Measurements from ENCODE around the gene RALGPS1.

The RALGPS1 gene

DNA sequence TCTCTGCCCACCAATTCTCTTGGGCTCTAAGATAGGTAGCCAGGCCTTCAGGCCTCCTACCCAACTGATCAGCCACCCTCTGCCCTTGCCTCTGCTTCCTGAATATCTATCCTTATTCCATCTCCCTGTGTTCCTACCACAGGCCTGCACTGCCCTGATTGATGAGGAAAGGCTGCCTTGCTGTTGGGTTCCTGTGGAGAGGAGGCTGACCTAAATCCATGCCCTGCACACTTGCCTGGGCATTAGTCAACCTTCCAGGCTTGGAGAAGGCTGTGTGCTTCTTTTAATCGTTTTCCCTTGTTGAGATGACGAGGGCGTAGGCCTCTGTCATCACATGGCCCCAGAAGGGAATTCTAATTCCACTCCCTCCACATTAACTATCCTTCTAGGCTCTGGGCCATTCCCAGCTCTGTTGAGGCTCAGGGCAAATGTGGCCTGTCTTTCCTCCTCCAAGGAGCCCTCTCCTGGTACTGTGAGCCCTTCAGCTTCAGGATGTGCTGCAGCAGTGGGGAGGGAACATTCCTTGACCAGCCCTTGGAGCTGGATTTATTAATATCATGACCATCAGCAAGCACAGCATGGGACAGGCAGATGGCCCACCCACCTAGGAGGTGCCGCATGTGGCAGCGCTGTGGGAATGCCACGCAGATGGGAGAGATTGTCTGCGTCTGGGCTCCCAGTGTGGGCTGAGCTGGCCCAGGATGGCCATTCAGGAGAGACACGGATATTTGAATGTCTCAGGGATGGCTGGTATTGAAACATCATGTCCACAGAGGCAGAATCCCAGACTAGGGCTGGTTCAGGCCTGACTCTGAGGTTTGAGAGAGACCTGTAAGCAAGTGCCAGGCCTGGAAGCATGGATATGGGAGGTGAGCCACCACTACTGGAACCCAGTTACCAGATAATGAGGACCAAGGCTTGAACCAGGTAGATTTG is 166.9 kb downstream of the RALGPS1 start:
- DNase-seq, result no peak

DNA sequence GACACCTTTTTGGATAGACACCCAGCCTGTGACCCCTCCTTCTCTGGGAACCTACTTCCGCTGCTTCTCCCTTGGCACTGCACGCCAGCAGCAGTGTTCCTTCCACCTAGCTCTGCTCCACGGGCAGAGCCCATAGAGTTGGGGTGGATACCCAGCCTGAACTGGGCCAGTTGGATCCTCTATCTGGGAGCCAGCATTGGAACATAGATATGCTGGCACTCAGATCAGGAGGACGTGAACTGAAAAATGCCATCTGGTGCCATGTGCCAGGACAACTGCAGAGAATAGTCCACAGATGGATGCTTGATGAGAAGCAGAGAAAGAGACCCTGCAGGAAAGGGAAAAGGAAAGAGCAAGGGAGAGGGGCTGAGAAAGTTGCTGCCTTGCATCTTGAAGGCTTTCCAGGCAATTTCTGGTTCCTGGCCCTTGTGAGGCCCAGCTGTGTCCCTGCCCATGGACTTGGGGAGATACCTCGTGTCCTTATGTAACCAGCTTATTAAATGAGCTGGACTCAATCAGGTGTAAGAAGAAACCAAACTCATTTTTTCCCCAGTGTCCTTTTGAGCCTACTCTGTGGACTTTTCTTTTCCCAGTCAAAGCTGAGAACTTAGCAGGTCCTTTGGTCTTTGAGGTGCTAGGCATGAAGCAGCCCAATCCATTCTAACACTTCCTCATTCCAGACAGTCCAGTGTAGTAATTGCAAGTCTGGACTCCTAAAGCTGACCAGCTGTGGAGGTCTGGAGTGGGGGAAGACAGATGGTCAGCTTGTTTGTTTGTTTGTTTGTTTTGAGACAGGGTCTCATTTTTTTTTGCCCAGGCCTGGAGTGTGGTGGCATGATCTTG is 168.8 kb downstream of the RALGPS1 start:
- DNase-seq, result no peak

DNA sequence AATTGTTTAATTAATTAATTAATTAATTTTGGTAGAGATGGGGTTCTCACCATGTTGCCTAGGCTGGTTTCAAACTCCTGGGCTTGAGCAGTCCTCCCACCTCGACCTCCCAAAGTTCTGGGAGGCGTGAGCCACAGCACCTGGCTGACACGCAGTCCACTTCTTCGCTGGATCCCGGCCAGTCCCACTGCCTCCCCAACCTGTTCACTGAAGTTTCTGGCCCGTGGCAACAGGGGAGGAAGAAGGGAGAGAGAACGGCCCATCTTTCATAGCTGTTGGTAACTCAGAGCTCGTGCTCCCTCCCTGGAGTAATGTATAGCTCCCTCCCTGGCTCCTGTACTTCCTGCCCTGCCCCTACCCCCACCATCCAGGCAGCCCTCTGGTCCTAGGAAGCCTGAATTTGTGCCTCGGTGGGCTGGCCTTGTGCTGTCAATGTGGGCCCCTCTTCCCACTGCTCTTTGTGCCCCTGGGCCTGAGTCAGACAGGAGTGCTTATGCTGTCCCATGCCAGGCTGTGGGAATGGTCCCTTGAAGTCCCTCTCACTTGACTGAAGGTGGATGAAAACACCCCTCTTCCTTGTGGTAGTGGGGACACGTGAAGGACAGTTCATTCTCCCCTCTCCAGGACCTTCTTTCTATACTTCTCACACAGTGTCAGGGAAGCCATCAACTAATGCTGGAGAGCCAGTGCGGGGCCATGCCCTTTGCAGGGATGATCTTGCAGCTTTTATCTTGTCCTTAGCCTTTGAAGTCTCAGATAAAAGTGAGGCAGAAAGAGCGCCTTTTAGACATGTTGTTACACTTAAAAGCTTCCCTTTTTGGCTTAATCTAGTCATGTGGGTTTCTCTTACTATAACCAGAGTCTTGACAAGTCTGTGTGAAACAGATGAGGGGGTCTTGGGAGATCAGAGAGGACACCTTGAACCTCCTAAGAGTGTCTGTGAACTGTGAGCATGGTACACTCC is 169.8 kb downstream of the RALGPS1 start:
- DNase-seq, result no peak

DNA sequence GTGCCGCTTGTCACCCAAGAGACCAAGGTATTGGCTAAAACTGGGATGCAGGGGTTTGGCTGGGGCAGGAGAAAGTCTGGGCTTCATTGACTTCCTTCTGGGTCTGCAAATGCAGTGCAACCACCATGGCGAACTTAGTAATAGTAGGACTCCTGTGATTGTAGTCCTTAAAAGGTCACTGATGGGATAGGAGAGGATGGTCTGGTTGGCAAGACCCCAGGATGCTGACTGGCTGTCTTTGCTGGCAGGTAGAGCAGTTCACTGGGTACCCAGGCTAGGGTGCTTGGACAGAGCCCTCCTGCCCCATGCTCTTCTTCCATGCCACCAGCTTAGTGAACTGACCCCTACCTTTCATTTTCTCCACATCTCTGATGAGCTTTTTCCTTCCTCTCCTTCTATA is 170.6 kb downstream of the RALGPS1 start:
- no peak for DNase-seq

DNA sequence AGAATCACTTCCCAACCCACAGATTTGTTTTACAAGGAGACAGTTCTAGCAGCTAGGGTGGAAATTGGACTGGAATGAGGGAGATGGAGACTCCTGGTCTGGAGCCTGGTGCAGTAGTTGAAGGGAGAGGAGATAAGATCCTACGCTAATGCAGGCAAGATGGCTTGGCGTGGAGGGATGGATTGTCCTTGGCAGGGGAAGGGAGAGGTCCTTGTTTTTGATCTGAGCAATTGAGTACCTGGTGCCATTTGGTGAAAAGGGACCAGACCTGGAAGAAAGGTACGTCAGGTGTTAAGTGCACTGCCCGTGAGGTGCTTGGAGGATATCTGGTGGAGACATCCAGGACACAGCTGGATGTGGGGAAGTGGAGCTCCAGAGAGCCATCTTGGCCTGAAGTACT is 172.2 kb downstream of the RALGPS1 start:
- DNase-seq, result no peak

DNA sequence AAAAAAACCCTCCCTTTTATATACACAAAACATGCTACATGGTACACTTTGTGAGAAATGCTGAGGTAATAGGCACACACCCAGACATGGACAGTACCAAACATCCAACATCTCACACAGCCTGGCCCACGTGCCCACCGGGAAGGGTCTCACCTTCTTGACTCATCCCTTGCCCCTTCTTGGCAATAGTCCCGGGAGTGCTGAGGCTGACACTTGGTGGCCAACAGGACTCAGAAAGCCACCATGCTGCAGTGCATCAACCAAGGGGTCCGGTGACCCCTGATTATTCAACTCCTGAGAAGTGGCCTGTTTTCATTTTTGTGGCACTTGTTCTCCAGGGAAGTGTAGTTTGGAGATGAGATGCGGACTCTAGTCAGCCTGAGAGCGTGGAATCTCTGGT is 172.8 kb downstream of the RALGPS1 start:
- DNase-seq, result no peak

DNA sequence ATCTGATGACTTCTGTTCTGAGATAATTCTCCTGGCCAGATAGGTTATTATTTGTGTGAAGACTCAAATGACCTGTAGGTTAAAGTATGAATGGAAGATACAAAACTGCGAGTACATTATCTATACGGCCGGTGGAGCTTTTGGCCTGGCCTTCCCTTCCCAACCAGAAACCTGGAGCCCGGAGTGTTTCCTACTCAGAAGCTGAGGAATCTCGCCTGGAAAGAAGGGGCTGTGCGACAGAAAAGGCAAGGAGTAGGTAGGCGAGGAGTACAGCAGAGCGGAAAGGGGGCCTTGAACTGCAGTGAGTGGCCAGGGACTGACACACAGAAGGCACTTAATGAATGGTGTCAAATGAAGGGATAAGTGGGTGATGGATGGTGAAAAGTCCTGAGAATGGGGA is 173.3 kb downstream of the RALGPS1 start:
- DNase-seq, result no peak

DNA sequence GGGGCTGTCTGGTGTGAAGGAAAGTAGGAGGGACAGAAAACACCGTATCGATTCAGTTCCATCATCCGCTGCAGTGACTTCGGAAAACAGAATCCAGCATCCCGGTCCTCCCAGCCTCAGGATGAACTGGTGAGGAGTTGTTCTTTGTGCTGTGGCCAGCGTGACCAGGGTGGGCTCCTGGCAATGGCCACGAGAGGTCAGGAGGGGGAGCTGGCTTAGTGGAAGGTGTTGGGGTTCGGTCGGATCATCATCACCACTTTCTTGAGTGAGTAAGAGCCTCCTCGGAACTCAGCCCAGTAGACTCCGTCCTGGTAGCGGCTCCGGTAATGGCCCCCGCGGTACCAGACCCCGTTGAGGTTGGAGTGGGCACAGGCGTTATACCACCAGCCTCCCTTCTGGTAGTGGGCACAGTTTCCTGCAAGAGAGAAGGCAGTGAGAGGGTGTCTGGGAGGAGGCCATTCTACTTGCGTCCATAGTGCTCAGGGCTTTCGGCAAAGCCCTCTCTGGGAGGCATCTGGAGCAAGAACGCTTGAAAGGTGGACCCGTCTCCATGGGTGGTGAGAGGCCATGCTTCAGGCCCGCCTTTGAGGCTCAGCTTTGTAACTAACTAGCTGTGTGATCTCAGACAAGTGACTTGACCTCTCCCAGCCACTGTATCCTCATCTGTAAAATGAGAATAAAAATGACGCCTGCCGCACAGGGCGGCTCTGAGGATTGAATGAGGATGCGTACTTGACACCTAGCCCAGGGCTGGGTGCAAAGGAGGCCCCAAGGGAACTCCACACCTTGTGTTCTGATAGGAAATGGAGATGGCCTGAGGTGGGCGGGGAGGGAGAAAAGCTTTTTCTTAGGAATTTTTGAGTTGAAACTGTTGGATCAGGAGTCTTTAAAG is 174.4 kb downstream of the RALGPS1 start:
- no peak for DNase-seq

DNA sequence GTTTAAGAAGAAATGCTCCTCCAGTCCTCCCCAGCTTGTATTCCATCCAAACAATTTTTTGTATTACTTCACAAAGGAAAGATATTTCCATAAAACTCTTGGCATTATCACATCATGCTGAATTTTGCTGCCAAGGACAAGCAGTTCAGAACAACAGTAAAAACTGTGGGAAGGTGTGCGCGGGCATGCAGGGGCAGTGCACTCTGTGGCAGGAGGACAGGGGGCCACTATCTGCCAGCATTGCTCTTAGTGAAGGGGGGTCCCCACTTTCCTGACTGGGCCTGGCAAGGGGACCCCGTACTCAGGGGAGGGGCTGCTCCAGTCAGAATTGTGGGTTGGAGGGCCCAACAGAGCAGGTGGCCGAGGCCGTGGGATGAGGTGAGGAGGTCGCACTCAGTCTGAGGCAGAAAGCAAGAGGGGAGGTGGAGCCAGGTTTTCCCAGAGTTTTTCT is 175.1 kb downstream of the RALGPS1 start:
- DNase-seq, result no peak

DNA sequence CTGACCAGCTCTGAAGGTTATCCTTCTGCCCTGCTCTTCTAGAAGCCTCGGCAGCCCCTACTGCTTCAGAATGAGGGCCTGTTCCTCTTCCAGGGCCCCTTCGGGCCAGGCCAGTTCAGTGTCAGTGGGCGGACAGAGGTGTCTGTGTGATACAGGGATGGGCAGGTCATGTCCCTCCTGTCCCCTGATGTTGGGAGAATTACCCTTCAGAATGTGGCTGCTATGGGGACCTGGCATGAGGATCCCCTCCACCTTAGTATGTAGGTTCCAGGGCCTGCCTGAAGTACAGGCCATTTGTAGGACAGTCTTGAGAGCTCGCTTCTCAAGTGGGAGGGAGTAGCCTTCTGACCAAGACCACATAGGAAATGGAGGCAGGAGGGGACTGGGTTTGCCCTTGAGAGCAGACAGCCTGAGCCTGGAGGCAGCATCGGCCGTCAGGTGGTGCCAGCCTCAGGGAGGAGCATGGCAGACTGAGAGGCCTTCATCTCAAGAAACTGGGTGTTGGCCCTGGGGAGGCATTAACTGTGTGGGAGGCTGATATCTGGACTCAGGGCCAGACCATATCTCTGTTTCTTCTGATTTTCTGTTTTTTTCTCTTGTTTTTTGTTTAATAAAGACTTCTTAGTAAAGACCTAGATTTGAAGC is 175.9 kb downstream of the RALGPS1 start:
- no peak for DNase-seq

DNA sequence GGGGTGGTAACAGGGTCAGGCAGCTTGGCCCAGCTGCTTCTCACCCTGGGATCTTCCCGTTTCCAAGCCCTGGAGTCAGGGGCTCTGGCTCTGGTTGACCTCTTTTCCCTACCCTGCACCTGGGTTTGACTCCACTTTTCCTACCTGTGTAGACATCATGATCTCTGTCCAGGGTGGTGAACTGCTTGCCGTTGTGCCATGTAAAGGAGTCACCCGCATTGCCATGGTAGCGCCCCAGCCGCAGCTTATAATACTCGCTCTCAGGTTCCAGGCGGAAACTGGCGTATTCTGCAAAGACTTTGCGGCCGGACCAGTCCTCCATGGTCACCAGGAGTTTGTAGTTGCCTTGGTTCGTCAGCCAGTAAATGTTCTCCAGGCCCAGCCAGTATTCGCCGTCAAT is 176.9 kb downstream of the RALGPS1 start:
- no peak for DNase-seq

DNA sequence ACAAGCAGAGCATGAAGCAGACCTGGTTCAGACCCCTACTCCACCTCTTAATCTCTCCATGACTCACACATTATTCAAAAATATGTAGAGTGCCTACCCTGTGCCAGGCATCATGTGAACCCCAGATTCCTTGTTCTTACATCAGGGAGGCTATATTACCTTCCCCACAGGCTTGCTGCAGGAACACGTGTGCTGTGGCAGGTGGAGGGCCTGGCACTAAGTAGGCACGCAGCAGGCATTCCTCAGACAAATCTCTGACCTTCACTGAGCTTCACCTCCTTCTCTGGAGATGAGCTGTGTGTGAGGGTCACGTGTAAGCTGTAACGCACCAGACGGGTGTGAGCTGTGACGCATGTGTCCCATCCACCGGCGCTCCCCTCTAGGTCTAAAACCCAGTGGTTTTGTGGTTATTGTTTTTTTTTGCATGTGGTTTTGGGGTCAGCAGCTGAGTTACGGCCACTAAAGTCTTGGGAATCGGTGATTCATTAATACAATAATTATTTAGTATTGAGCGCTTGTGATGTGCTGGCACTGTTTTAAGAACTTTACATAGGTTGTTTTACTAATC is 177.5 kb downstream of the RALGPS1 start:
- DNase-seq, result no peak

DNA sequence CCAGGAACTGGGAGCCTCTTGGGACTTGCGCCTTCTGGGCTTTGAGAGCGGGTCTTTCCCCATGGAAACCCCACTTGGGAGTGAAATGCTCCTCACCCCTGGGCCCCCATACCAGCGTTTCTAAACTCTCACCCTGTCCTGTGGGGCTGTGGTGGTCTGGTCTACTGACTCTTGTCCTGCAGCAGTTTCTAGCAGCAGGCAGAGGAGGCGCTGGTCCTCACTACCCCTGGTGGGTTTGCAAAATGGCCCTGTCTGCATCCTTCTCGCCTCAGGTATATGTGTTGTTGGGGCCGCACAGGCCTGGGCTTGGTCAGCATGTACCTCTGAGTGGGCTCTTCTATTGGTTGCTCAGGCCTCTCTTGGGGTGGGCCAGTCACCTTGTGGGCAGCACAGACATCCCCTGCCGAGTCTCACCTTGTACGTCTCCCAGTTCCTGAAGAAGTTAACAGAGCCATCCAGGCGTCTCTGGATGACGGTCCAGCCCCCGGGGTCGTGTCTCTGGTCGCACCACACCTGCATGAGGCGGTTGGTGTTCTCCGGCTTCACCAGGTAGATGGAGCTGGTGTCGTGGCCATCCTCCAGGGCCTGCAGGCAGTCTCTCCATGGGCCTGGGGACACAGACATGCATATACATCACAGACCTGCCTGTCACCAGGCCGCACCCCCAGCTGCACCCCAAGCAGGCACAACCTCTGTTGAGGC is 178.9 kb downstream of the RALGPS1 start:
- DNase-seq, result no peak

DNA sequence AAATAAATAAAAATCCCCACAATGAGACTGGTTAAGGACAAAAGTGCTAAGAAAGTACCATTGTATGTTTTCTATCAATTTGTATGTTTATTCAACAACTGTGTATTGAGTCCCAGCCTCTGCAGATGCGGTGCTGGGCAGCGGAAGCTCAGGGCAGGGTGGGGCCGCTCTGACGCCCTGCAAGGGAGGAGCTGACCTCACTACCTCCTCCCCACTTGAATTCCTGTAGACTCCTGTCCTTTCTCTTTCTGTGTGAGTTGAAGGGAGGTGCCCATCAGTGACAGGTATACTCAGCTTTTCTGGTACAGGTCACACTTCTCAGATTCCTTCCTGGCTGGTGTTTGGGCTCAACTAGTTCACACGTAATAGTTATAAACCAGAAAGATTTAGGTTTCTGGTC is 180.8 kb downstream of the RALGPS1 start:
- no peak for DNase-seq

DNA sequence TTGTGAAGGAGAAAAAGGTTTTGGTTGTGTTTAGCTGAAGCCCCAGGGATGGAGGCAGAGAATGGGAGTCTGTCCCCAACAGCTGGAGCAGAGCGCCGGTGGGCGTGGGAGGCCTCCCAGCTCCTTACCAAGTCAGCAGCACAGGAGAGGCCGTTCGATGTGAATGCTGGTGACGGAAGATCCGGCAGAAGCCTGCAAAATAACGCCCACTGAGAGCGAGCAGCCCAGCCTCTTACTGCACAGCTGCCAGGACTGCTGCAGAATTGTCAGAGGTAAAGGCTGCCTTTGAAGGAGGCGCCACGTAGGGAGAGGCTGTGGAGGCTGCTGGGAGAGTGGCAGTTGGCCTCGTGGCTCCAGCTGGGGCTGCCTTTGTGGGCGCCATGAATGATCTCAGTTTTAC is 181.6 kb downstream of the RALGPS1 start:
- no peak for DNase-seq

DNA sequence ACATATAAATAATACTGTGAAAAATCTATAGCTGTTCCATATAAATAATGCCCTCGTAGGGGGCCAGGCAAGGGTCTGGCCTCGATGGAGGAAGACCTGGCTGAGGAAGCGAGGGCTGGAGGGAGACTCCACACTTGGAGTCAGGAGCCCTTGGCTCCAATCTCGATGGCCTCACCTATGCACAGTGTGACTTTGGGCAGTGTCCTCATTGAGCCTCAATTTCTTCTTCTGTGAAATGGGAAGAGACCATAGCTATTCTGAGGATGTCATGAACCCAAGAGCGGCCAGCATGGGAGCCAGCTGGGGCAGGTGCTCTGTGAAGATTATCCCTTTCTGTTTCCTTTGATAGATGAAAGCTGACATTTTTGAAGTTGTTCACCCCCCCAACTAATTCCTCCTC is 183.1 kb downstream of the RALGPS1 start:
- DNase-seq, result no peak

DNA sequence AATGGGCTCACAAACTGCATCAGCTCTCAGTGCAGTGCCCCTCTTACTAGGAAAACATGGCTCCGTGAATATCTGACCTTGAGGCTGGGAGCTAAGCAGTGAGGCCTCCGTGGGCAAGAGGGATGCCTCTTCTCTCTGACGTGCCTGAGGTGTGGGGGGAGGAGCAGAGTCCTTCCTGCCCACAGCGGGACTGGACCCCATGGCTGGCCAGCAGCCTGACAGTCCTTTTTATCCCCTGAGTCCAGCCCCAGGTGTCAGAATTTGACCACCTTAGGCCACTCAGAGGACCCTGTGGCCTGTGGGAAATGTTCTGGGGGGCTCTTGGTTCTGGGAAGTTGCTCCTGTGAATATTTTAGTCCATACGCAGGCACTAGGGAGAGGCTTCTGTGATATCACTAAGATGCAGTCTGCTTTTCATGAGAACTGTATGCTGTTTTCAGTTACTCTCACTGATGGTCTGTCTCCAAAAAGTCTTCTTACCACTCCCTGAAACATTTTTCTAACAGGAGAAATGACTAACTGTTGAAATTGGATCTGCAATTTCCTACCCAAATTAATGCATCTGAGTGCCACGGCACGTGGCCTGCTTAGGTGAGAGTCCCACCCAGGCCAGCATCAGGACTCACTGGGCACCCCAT is 184.5 kb downstream of the RALGPS1 start:
- DNase-seq, result no peak

DNA sequence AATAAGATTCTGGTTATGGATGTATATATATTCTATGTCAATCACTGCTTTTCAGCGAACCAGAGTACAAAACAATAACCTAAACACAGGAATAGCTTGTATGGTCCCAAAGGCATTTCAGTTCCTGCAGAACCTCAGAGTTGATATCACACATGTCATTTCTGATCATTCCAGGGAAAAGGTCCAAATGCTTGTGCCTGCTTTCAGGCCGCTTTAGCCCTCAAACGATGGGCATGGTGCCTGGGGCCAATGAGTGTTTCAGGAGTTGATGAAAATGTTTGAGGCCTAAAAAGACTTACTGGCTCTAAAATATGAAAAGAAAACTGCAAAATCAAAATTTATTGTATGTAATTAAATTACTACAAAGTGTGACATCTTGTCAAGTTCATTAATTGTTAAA is 185.1 kb downstream of the RALGPS1 start:
- no peak for DNase-seq

DNA sequence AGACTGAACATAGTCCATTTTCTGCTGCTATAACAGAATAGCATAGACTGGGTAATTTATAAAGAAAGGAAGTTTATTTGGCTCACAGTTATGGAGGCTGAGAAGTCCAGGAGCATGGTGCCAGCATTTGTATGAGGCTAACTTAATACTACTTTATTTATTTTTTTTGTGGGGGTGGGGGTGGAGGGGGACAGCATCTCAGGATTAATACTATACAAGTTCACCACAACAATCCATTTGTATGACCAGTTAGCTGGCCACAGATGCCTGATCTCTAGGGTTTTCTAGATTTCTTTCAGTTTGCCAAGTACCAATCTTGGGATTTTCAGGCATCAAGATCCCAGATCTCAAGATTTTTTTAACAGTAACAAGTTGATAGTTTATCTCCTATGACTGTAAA is 187.6 kb downstream of the RALGPS1 start:
- no peak for DNase-seq

DNA sequence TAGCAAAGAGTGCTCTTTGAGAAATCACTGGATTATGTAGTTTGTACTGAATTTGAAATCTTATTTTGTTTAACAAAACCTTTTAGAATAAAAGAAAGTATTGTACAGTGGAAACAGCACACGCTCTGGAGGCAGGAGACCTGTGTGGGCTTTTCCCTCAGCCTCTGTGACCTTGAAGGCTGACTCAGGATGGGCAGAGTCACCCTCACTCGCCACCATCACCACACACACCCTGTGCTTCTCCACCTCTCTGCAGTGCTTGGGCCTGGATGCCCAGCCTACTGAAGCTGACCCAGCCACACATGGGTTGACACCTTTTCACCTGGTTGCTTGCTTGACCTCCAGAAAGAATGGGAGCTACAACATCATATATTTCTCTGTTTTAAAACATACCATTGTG is 188.2 kb downstream of the RALGPS1 start:
- no peak for DNase-seq
